Mucosa of stomach (tissue), 1 donor: ENCODE measurements around the gene MYL1.

Experiments
- H3K27me3 ChIP-seq: one replicate; pipeline ENCODE4 v1.7.0; 2013; ENCODE audit warnings: mild to moderate bottlenecking, low read length; ENCODE audit not compliant: control insufficient read depth, insufficient read depth
- H3K36me3 ChIP-seq: one replicate; pipeline ENCODE4 v1.7.0; 2013; ENCODE audit warnings: low read length; ENCODE audit not compliant: control insufficient read depth, insufficient read depth
- H3K4me1 ChIP-seq: one replicate; pipeline ENCODE4 v1.7.0; 2013; ENCODE audit warnings: mild to moderate bottlenecking, low read length; ENCODE audit not compliant: control insufficient read depth, insufficient read depth
- H3K4me3 ChIP-seq: one replicate; pipeline ENCODE4 v1.7.0; 2013; ENCODE audit warnings: low read length
- H3K9ac ChIP-seq: one replicate; pipeline ENCODE4 v1.7.0; 2013; ENCODE audit warnings: mild to moderate bottlenecking, low read length, moderate library complexity
- H3K9me3 ChIP-seq: one replicate; pipeline ENCODE4 v1.7.0; 2013; ENCODE audit warnings: mild to moderate bottlenecking, low read length, moderate library complexity; ENCODE audit not compliant: control insufficient read depth
- donor health status: Pancreatic carcinoma.

Gene MYL1

GRCh38 chr2:210264282-210264681, 50.7 kb downstream of the MYL1 start:
- H3K9me3 ChIP-seq: no peaks in the 10 kb centered on the region

GRCh38 chr2:210263841-210264240, 51.1 kb downstream of the MYL1 start:
- Histone ChIP-seq H3K27me3 (no peaks in the 10 kb centered on the region), H3K4me1 (no peaks in the 10 kb centered on the region)

More at GRCh38 chr2:210264282-210264681, 50.7 kb downstream of the MYL1 start:
- no peak overlapping the region for H3K4me3 ChIP-seq
- H3K27me3 ChIP-seq: no peaks in the 10 kb centered on the region
- H3K4me1 ChIP-seq: no peaks in the 10 kb centered on the region
- no peaks in the 10 kb centered on the region for H3K36me3 ChIP-seq
- no peak overlapping the region for H3K9ac ChIP-seq

GRCh38 chr2:210262036-210262435, 52.9 kb downstream of the MYL1 start:
- no peaks in the 10 kb centered on the region for H3K27me3 ChIP-seq
- no peak overlapping the region for H3K9ac ChIP-seq
- H3K4me3 ChIP-seq: no peak overlapping the region
- H3K4me1 ChIP-seq: no peaks in the 10 kb centered on the region
- H3K36me3 ChIP-seq: no peaks in the 10 kb centered on the region
- H3K9me3 ChIP-seq: no peaks in the 10 kb centered on the region

More at GRCh38 chr2:210263841-210264240, 51.1 kb downstream of the MYL1 start:
- H3K36me3 ChIP-seq: no peaks in the 10 kb centered on the region
- H3K9ac ChIP-seq: no peak overlapping the region
- H3K9me3 ChIP-seq: no peaks in the 10 kb centered on the region
- no peak overlapping the region for H3K4me3 ChIP-seq

- H3K4me1 ChIP-seq: no peaks in the 10 kb centered on the region
- H3K4me3 ChIP-seq: no peak overlapping the region
- H3K36me3 ChIP-seq: no peaks in the 10 kb centered on the region
- no peak overlapping the region for H3K9ac ChIP-seq
- H3K9me3 ChIP-seq: no peaks in the 10 kb centered on the region
- H3K27me3 ChIP-seq: no peaks in the 10 kb centered on the region
These were observed 55.3 kb downstream of the MYL1 start for GRCh38 chr2:210259687-210260086.

GRCh38 chr2:210252699-210253606, 62.0 kb downstream of the MYL1 start:
- H3K27me3 ChIP-seq: no peaks in the 10 kb centered on the region
- no peaks in the 10 kb centered on the region for H3K36me3 ChIP-seq
- no peaks in the 10 kb centered on the region for H3K4me1 ChIP-seq
- no peak overlapping the region for H3K4me3 ChIP-seq
- H3K9me3 ChIP-seq: no peaks in the 10 kb centered on the region
- H3K9ac ChIP-seq: no peak overlapping the region

GRCh38 chr2:210250622-210251021, 64.4 kb downstream of the MYL1 start:
- H3K4me1 ChIP-seq: no peaks in the 10 kb centered on the region
- H3K9me3 ChIP-seq: no peaks in the 10 kb centered on the region
- no peaks in the 10 kb centered on the region for H3K27me3 ChIP-seq
- no peak overlapping the region for H3K4me3 ChIP-seq
- H3K9ac ChIP-seq: no peak overlapping the region
- H3K36me3 ChIP-seq: no peaks in the 10 kb centered on the region
